B cell (primary cell): Measurements from ENCODE around the gene STOML3. TPM values are rescaled to one million over a fixed set of nuclear protein-coding genes. Genes with fewer than 3 reads are reported as not detected.

ENCODE experiments used
- ATAC-seq: fragments of 200-7000 bp; cut with Tn5 transposase; one replicate; pipeline ENCODE4 v1.10.0; 2021; ENCODE audit warnings: low read depth, mild to moderate bottlenecking, moderate number of reproducible peaks, moderate library complexity
- CTCF ChIA-PET: fragments of 350-600 bp; sonication (Branson Sonifier 250); formaldehyde crosslinking; loops from one replicate; lab custom pipeline; 2021; ENCODE audit warnings: antibody characterized with exemption, inconsistent platforms; lab: Charles Lee
- POLR2A ChIA-PET: fragments of 350-600 bp; sonication (Branson Sonifier 250); formaldehyde crosslinking; loops from one replicate; lab custom pipeline; 2021; ENCODE audit warnings: antibody characterized with exemption; lab: Charles Lee
- DNase-seq: peaks from one replicate; pipeline ENCODE4 v3.0.0; 2013
- H2AFZ ChIP-seq: 2 replicates; pipeline ENCODE4 v1.6.1; 2012; ENCODE audit warnings: mild to moderate bottlenecking, low read depth, low read length; ENCODE audit not compliant: insufficient read depth, poor library complexity, severe bottlenecking
- H3K27ac ChIP-seq, 2 donors: 1 replicate in 1 of 2; 2 replicates in 1 of 2; pipeline ENCODE4 v1.5.1; 2012 to 2013; ENCODE audit warnings: low read length in 2 of 2, mild to moderate bottlenecking in 2 of 2, moderate library complexity in 1 of 2
- H3K27me3 ChIP-seq, 4 experiments: fragments of 200-600 bp in 1 of 4; sonication (generic) in 1 of 4; replicated peaks in 1 of 4; 1 replicate in 2 of 4; 2 replicates in 2 of 4; pipeline versions ENCODE4 v1.6.1 to v1.7.0; 2013 to 2016; ENCODE audit warnings: low read length in 3 of 4, mild to moderate bottlenecking in 2 of 4, mixed read lengths in 1 of 4, moderate library complexity in 1 of 4; ENCODE audit not compliant: insufficient read depth in 4 of 4, control insufficient read depth in 3 of 4; ENCODE audit errors: control extremely low read depth in 1 of 4
- H3K36me3 ChIP-seq, 2 experiments: replicated peaks in 1 of 2; 1 replicate in 1 of 2; 2 replicates in 1 of 2; pipeline versions ENCODE4 v1.6.1 to v1.7.1; 2013; ENCODE audit warnings: low read length in 1 of 2; ENCODE audit not compliant: insufficient read depth in 2 of 2, control insufficient read depth in 1 of 2; ENCODE audit errors: control extremely low read depth in 1 of 2, extremely low read depth in 1 of 2
- H3K4me1 ChIP-seq, 2 donors: fragments of 200-600 bp in 1 of 2; sonication (generic) in 1 of 2; 1 replicate in 1 of 2; 2 replicates in 1 of 2; pipeline versions ENCODE4 v1.5.1 to v1.6.1; 2013 to 2017; ENCODE audit warnings: low read length in 2 of 2; ENCODE audit not compliant: control insufficient read depth in 2 of 2, insufficient read depth in 2 of 2
- H3K4me2 ChIP-seq: replicated peaks from 2 replicates; pipeline ENCODE3; 2012; ENCODE audit warnings: mild to moderate bottlenecking, low read depth, low read length; ENCODE audit not compliant: poor library complexity, severe bottlenecking
- H3K4me3 ChIP-seq, 5 experiments: fragments of 200-600 bp in 1 of 5; sonication (generic) in 1 of 5; 1 replicate in 3 of 5; 2 replicates in 2 of 5; pipeline versions ENCODE4 v1.5.1 to v1.7.0; 2011 to 2016; ENCODE audit warnings: low read length in 4 of 5, mild to moderate bottlenecking in 4 of 5, low read depth in 2 of 5, control low read depth in 1 of 5, moderate library complexity in 1 of 5; ENCODE audit not compliant: insufficient read depth in 1 of 5; ENCODE audit errors: control extremely low read depth in 1 of 5, extremely low read depth in 1 of 5
- H3K79me2 ChIP-seq: fragments of 200-600 bp; sonication (generic); one replicate; pipeline ENCODE4 v1.6.0; 2016; ENCODE audit warnings: low read length; ENCODE audit not compliant: control insufficient read depth, insufficient read depth
- H3K9ac ChIP-seq: fragments of 200-600 bp; sonication (generic); 2 replicates; pipeline ENCODE4 v1.6.1; 2017; ENCODE audit warnings: mild to moderate bottlenecking, low read length, moderate library complexity
- H3K9me3 ChIP-seq, 3 donors: one replicate each; pipeline versions ENCODE4 v1.6.1 to v1.7.1; 2013; ENCODE audit warnings: low read length in 2 of 3; ENCODE audit not compliant: control insufficient read depth in 2 of 3, insufficient read depth in 1 of 3; ENCODE audit errors: control extremely low read depth in 1 of 3
- H4K20me1 ChIP-seq: 2 replicates; pipeline ENCODE4 v1.6.0; 2012; ENCODE audit warnings: mild to moderate bottlenecking, low read length; ENCODE audit not compliant: insufficient read depth, control insufficient read depth, poor library complexity, severe bottlenecking
- H3K27ac Mint-ChIP-seq: one replicate; pipeline ENCODE4 v1.8.0; 2021; ENCODE audit warnings: mixed read lengths
- H3K27me3 Mint-ChIP-seq: one replicate; pipeline ENCODE4 v1.8.0; 2021; ENCODE audit warnings: mixed read lengths
- H3K4me1 Mint-ChIP-seq: one replicate; pipeline ENCODE4 v1.8.0; 2021; ENCODE audit warnings: mixed read lengths
- H3K4me3 Mint-ChIP-seq: one replicate; pipeline ENCODE4 v1.8.0; 2021; ENCODE audit warnings: mixed read lengths
- H3K9me3 Mint-ChIP-seq: one replicate; pipeline ENCODE4 v1.8.0; 2022; ENCODE audit warnings: mixed read lengths; ENCODE audit not compliant: insufficient read depth
- CTCF ChIP-seq: fragments of 200-600 bp; IDR thresholded peaks from one replicate; pipeline ENCODE4 v1.8.0; 2022; ENCODE audit warnings: antibody characterized with exemption, mild to moderate bottlenecking
- EZH2 ChIP-seq: IDR thresholded peaks from 2 replicates; pipeline ENCODE4 v1.6.1; 2012; ENCODE audit warnings: borderline replicate concordance, low read depth, mild to moderate bottlenecking, moderate library complexity, low read length; ENCODE audit not compliant: insufficient read depth, poor library complexity, severe bottlenecking
- WGBS: methylation state at CpG from one replicate; pipeline ENCODE4 v1.1.5; 2013; ENCODE audit warnings: missing lambda C conversion rate; ENCODE audit not compliant: insufficient coverage; 5-methylcytosine and 5-hydroxymethylcytosine counted together
- intact Hi-C: fragments of 100-400 bp; cut with micrococcal nuclease; formaldehyde crosslinking; loops from one replicate; pipeline ENCODE4 v1.10.0; 2022
- polyA plus RNA-seq: library from polyadenylated mRNA; depleted of rRNA; stranded (reverse); fragments of >200 nt; gene quantifications from 2 replicates; pipeline ENCODE4 v1.2.3, GENCODE V29; 2012
- total RNA-seq, 2 donors: library from RNA; stranded (reverse); fragments of 120-200 nt in 1 of 2; gene quantifications; 1 replicate in 1 of 2; 2 replicates in 1 of 2; pipeline versions ENCODE4 v1.2.3 to v1.2.4, GENCODE V29; 2013 to 2022

STOML3 gene
- total and polyA plus RNA-seq, 2 donors (not counting 1 experiment from before 2014, with no cell fraction given): not detected

- H3K9ac ChIP-seq: no peak overlapping the region
- no peak overlapping the region for H3K27ac ChIP-seq
- no peaks in the 10 kb centered on the region for H3K27me3 ChIP-seq
- H3K4me3 ChIP-seq: no peak overlapping the region
- no peaks in the 10 kb centered on the region for H3K79me2 ChIP-seq
- H3K27ac Mint-ChIP-seq: no peak overlapping the region
- H3K36me3 ChIP-seq: no peaks in the 10 kb centered on the region
- POLR2A ChIA-PET: no interaction called here
- H3K9me3 ChIP-seq: peaks cover 0 to 3% (median 1%) of the 10 kb centered on the region in 3 donors
- no peaks in the 10 kb centered on the region for H3K4me1 Mint-ChIP-seq
- no peaks in the 10 kb centered on the region for H4K20me1 ChIP-seq
- no peak for TF ChIP-seq CTCF
- H2AFZ ChIP-seq: no peak overlapping the region
- no peak overlapping the region for H3K4me3 Mint-ChIP-seq
- ATAC-seq: no peak
- CTCF ChIA-PET: no interaction called here
- intact Hi-C loops: no loop called here
- DNase-seq: no peak
- no peak overlapping the region for H3K4me2 ChIP-seq
- no peaks in the 10 kb centered on the region for H3K4me1 ChIP-seq
- H3K9me3 Mint-ChIP-seq: peaks cover 2% of the 10 kb centered on the region
- no peaks in the 10 kb centered on the region for H3K27me3 Mint-ChIP-seq
Measured at GRCh38 chr13:38960175-38960574, 30.5 kb downstream of the STOML3 start.

GRCh38 chr13:38957794-38958592 is 32.6 kb downstream of the STOML3 start:
- ChIA-PET CTCF (no interaction called here), POLR2A (no interaction called here)
- ATAC-seq (no peak), DNase-seq (no peak)
- Mint-ChIP-seq H3K4me3 (no peak overlapping the region), H3K27me3 (peaks cover 3% of the 10 kb centered on the region), H3K9me3 (peaks cover 2% of the 10 kb centered on the region), H3K27ac (no peak overlapping the region), H3K4me1 (no peaks in the 10 kb centered on the region)
- no peak for TF ChIP-seq CTCF
- TF ChIP-seq EZH2: no peak
- Histone ChIP-seq H3K27ac (no peak overlapping the region), H3K4me3 (no peak overlapping the region), H3K4me2 (no peak overlapping the region), H2AFZ (no peak overlapping the region), H4K20me1 (no peaks in the 10 kb centered on the region), H3K9ac (no peak overlapping the region), H3K79me2 (no peaks in the 10 kb centered on the region), H3K9me3 (peaks cover 0 to 3% (median 1%) of the 10 kb centered on the region in 3 donors), H3K4me1 (no peaks in the 10 kb centered on the region), H3K36me3 (no peaks in the 10 kb centered on the region), H3K27me3 (no peaks in the 10 kb centered on the region)
- 90% methylated on average over 8 of the region's 11 CpGs for WGBS
- intact Hi-C loops: no loop called here
